ENCODE data around the gene FOXL1.

FOXL1 gene

DNA sequence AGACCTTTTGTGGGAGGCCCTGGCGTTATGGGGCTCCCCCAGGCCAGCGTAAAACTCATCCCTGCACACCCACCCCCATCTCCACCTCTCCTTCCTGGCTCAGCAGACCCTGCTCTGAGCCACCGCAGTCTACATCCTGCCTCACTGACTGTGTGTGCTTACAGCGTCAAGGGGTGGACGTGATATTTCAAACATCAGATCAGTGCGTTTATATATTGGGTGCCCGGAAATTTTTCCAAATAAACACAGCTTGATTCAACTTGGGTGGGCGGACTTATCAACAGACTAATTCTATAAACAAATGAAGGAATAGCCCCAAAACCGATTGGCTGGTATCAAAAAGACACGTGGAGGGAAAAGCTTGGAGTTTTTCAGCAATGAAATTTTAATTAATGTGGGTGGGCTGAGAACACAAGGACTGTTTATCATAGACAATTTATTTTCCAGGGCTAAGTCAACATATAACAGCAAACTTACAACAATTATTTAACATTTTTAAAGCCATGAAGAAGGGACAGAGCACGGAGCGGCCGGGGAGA is at the start of gene FOXL1:
Gene FOXL1 (plus strand): TSS at position 489 of the 539 bp plus-strand sequence. CDS start 175 bp downstream, outside the sequence.
- H3K4me3 ChIP-seq = peak within 1 kb of the TSS; percentile 82
- H3K27ac ChIP-seq = peak within 1 kb of the TSS; percentile 98
- DNase-seq (ENCODE audit: low spot score) = no peak
- TF ChIP-seq, protein P1, sequence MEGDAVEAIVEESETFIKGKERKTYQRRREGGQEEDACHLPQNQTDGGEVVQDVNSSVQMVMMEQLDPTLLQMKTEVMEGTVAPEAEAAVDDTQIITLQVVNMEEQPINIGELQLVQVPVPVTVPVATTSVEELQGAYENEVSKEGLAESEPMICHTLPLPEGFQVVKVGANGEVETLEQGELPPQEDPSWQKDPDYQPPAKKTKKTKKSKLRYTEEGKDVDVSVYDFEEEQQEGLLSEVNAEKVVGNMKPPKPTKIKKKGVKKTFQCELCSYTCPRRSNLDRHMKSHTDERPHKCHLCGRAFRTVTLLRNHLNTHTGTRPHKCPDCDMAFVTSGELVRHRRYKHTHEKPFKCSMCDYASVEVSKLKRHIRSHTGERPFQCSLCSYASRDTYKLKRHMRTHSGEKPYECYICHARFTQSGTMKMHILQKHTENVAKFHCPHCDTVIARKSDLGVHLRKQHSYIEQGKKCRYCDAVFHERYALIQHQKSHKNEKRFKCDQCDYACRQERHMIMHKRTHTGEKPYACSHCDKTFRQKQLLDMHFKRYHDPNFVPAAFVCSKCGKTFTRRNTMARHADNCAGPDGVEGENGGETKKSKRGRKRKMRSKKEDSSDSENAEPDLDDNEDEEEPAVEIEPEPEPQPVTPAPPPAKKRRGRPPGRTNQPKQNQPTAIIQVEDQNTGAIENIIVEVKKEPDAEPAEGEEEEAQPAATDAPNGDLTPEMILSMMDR (IDR thresholded peaks at IDR 0.05) = no peak

DNA sequence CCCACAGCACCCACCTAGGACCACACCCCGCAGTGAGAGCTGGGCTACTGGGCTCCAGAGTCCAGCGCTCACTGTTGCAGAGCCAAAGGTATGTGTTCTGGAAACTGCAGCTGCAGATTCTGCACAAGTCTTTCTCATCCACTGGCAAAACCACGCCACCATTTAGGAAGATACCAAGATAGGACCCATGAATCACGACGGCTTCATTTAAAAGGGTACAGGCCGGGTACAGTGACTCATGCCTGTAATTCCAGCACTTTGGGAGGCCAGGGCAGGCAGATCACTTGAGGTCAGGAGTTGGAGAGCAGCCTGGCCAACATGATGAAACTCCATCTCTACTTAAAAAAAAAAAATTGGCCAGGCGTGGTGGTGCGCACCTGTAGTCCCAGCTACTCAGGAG is 49.2 kb upstream of the FOXL1 start:
- DNase-seq (ENCODE audit: low spot score) = no peak
- TF ChIP-seq, protein P1 (IDR thresholded peaks at IDR 0.05) = no peak
- Histone ChIP-seq H3K4me3 (no peak overlapping the region), H3K27ac (no peak overlapping the region)

DNA sequence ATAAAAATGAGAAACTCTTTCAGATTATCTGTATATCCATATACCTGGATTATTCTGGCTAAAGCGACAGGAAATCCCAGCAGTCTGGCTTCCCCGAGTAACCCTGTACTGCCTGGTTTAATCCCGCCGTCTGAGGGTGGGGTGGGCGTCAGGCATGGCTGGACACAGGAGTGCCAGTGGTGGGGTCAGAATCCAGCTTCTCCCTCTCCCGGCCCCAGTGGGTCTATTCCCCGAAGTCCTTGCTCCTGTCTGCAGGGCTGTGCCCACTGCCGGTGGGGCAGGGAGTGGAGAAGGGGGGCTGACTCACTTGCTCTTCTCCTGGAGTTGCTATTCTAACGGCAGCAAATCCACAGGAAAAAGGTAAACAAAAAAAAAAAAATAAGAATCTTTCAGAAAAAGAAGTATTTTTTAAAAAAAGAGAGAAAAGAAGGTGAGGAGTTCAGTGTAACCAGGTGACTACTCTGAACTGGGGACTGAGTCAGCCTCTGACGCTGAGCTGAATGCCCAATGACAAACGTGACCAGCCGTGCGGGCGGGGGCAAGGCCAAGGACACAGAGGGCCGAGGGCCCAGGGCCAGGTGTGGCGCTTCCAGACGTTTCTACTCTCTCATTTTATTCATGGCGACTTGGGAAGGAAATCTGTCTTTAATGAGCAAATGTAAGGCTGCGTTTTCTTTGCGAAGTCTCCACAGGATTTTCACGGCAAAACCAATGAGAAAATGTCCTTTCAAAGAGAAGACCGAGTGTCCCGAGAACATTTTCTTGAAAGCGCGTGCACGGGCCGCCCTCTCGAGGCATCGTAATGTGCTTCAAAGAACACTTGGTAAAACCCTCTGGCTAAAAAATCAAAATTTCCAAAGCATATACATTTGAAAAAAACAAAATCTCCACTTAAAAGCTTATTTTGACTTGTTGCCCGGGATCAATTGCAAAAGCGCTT is 47.8 kb upstream of the FOXL1 start:
- DNase-seq (ENCODE audit: low spot score) = no peak
- H3K27ac ChIP-seq = peak overlapping the region in 1 of 2 donors; percentile 30

DNA sequence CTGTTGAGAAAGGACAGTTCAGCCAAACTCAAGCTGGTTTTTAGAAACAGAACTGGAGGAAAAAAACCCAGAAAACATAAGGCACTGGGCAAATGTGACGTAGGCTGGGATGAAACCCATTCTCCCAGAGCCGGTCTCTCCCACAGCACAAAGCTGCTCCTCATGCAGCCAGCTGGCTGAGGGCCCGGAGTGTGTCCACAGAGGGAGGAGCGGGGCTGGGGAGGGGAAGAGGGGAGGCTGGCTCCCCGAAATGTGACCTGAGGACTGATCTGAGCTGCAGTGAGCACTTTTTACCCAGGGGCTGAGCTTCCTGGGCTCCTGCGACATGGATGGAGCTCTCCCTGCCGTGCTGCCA is 47.2 kb upstream of the FOXL1 start:
- Histone ChIP-seq H3K4me3 (no peak overlapping the region), H3K27ac (peak overlapping the region in 1 of 2 donors; percentile 30)
- TF ChIP-seq, protein P1 (IDR thresholded peaks at IDR 0.05) = no peak
- DNase-seq (ENCODE audit: low spot score) = no peak

More for the DNA sequence above, 47.8 kb upstream of the FOXL1 start:
- H3K4me3 ChIP-seq = no peak overlapping the region
- TF ChIP-seq, protein P1 (IDR thresholded peaks at IDR 0.05) = no peak

DNA sequence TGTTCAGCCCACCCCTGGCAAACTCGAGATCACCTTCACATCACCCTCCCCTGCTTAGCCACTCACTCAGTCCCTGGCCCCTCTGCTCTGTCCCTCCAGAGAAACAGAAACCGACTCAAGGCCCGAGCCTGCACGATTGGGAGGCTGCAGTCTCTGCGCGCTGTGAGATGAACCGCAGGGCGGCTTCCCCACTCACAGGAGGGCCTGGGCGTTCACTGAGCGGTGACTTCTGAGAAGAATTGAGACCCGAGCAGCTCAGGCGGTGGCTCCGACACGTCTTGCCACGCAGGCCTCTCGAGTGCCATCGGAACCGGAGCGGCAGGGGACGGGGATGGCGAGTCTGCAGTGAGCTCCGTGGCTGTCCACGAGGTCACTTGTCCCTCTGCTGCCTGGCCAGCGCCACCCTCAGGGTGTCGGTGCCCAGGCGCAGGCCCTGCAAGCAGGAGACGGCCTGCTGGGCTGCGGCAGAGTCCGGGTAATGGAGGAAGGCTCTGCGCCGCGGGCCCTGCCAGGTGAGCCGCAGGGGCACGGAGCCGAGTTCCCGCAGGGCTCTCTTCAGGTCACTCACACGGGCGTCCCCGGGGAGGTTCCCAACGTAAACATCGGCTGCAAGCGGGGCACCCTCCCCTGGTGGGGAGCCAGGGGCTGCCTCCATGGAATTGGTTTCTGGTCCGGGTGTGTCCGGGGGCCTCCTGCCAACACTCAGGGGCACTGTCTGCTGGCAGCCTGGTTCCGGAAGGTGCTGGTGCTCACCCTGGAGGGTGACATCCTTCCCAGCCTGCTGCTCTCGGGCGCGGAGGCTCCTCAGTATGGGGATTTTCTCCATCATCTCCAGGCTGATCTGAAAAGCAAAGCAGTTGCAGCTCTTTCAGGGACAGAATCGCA is 46.5 kb upstream of the FOXL1 start:
- Histone ChIP-seq H3K4me3 (no peak overlapping the region), H3K27ac (peak overlapping the region in 1 of 2 donors; percentile 30)
- DNase-seq (ENCODE audit: low spot score) = no peak
- TF ChIP-seq, protein P1 (IDR thresholded peaks at IDR 0.05) = no peak

DNA sequence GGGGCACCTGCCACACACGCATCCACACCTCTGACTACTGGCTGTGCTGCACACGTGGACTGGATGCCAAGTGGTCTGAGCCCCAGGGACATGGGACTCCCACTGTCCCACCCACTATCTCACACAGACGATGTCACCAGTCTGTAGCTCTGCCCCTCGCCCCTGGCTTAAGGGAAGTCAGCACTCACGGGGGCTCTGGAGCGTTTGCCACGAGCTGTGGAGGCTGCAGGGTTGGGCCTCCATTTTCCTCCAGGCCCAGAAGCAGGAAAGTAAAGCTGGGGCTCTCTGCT is 45.9 kb upstream of the FOXL1 start:
- Histone ChIP-seq H3K4me3 (no peak overlapping the region), H3K27ac (no peak overlapping the region)
- TF ChIP-seq, protein P1 (IDR thresholded peaks at IDR 0.05) = no peak
- DNase-seq (ENCODE audit: low spot score) = no peak

All from coronary artery (tissue), 2 donors.